DND-41 (cell line): ENCODE results near the gene POR.

Experiments
- CTCF ChIP-seq: IDR thresholded peaks from 2 replicates; pipeline ENCODE4 v1.5.1; 2012; ENCODE audit warnings: borderline replicate concordance, low read length, moderate library complexity, mild to moderate bottlenecking; ENCODE audit not compliant: poor library complexity, severe bottlenecking; ENCODE audit errors: extremely low read depth
- EZH2 ChIP-seq: IDR thresholded peaks from 3 replicates; pipeline ENCODE4 v1.6.1; 2012; ENCODE audit warnings: borderline replicate concordance, low read depth, mild to moderate bottlenecking, moderate library complexity, low read length, inconsistent platforms; ENCODE audit not compliant: severe bottlenecking

- TF ChIP-seq CTCF (no peak), EZH2 (no peak)
Observed at GRCh38 chr7:75878769-75879611, 36.0 kb upstream of the POR start, which contains the start of gene RHBDD2.
